Measurements from ENCODE around the gene GNAZ. TPM values are rescaled to one million over a fixed set of nuclear protein-coding genes. Genes with fewer than 3 reads are reported as not detected.

Gene GNAZ
- polyA plus RNA-seq, 1 donor (not counting 4 experiments of a cell fraction or from before 2014, with no cell fraction given): 0.03 TPM

- no peaks in the 10 kb centered on the region for H3K27me3 ChIP-seq (ENCODE audit: control insufficient read depth, extremely low read depth, insufficient read depth, low read length)
- H3K27ac ChIP-seq (ENCODE audit: control insufficient read depth, insufficient read depth, low read length): no peak overlapping the region
- no peak overlapping the region for H3K9ac ChIP-seq (ENCODE audit: control insufficient read depth, extremely low read depth, insufficient read depth, low read length)
- no peaks in the 10 kb centered on the region for H3K9me1 ChIP-seq (ENCODE audit: control insufficient read depth, extremely low read depth, insufficient read depth, low read length)
- dilution Hi-C loops (cut with MboI; ENCODE audit: extremely low pct_ligation_motif_present, low sequenced_read_pairs): no loop called here
- no peak overlapping the region for H2AFZ ChIP-seq (ENCODE audit: control insufficient read depth, low read length)
- no peak overlapping the region for H3K4me3 ChIP-seq (ENCODE audit: control insufficient read depth in 2 of 3, extremely low read depth in 1 of 3, insufficient read depth in 2 of 3, low read depth in 1 of 3, low read length in 3 of 3)
- no peaks in the 10 kb centered on the region for H3K9me3 ChIP-seq (ENCODE audit: control insufficient read depth, low read depth, low read length)
- no peaks in the 10 kb centered on the region for H3K36me3 ChIP-seq (ENCODE audit: control insufficient read depth in 2 of 2, extremely low read depth in 1 of 2, insufficient read depth in 2 of 2, low read length in 2 of 2)
- no peak for FAIRE-seq
- no peak for DNase-seq (ENCODE audit: low read depth, low spot score)
- H4K20me1 ChIP-seq (ENCODE audit: control insufficient read depth, extremely low read depth, insufficient read depth, low read length): no peaks in the 10 kb centered on the region
- H3K79me2 ChIP-seq (ENCODE audit: control insufficient read depth, insufficient read depth, low read length): no peaks in the 10 kb centered on the region
- no peaks in the 10 kb centered on the region for H3K4me1 ChIP-seq (ENCODE audit: control insufficient read depth, extremely low read depth, insufficient read depth, low read length)
- no peak overlapping the region for H3K4me2 ChIP-seq (ENCODE audit: control insufficient read depth, extremely low read depth, insufficient read depth, low read depth, low read length)
- TF ChIP-seq EZH2 (IDR thresholded peaks at IDR 0.05; ENCODE audit: low read length): no peak
- TF ChIP-seq, protein P1, sequence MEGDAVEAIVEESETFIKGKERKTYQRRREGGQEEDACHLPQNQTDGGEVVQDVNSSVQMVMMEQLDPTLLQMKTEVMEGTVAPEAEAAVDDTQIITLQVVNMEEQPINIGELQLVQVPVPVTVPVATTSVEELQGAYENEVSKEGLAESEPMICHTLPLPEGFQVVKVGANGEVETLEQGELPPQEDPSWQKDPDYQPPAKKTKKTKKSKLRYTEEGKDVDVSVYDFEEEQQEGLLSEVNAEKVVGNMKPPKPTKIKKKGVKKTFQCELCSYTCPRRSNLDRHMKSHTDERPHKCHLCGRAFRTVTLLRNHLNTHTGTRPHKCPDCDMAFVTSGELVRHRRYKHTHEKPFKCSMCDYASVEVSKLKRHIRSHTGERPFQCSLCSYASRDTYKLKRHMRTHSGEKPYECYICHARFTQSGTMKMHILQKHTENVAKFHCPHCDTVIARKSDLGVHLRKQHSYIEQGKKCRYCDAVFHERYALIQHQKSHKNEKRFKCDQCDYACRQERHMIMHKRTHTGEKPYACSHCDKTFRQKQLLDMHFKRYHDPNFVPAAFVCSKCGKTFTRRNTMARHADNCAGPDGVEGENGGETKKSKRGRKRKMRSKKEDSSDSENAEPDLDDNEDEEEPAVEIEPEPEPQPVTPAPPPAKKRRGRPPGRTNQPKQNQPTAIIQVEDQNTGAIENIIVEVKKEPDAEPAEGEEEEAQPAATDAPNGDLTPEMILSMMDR (optimal IDR thresholded peaks at IDR 0.05 in 1 of 3, IDR thresholded peaks at IDR 0.05 in 1 of 3, conservative IDR thresholded peaks at IDR 0.05 in 1 of 3; ENCODE audit: extremely low read depth in 1 of 3, insufficient read depth in 2 of 3, low read length in 3 of 3): no peak
Observed at GRCh38 chr22:23053912-23054530, 16.3 kb upstream of the GNAZ start.

- Histone ChIP-seq H4K20me1 (ENCODE audit: control insufficient read depth, extremely low read depth, insufficient read depth, low read length) (no peaks in the 10 kb centered on the region), H3K9me1 (ENCODE audit: control insufficient read depth, extremely low read depth, insufficient read depth, low read length) (no peaks in the 10 kb centered on the region), H2AFZ (ENCODE audit: control insufficient read depth, low read length) (no peak overlapping the region), H3K27ac (ENCODE audit: control insufficient read depth, insufficient read depth, low read length) (no peak overlapping the region), H3K4me2 (ENCODE audit: control insufficient read depth, extremely low read depth, insufficient read depth, low read depth, low read length) (no peak overlapping the region), H3K9ac (ENCODE audit: control insufficient read depth, extremely low read depth, insufficient read depth, low read length) (no peak overlapping the region), H3K9me3 (ENCODE audit: control insufficient read depth, low read depth, low read length) (no peaks in the 10 kb centered on the region), H3K4me1 (ENCODE audit: control insufficient read depth, extremely low read depth, insufficient read depth, low read length) (no peaks in the 10 kb centered on the region), H3K27me3 (ENCODE audit: control insufficient read depth, extremely low read depth, insufficient read depth, low read length) (no peaks in the 10 kb centered on the region), H3K36me3 (ENCODE audit: control insufficient read depth in 2 of 2, extremely low read depth in 1 of 2, insufficient read depth in 2 of 2, low read length in 2 of 2) (no peaks in the 10 kb centered on the region), H3K79me2 (ENCODE audit: control insufficient read depth, insufficient read depth, low read length) (no peaks in the 10 kb centered on the region), H3K4me3 (ENCODE audit: control insufficient read depth in 2 of 3, extremely low read depth in 1 of 3, insufficient read depth in 2 of 3, low read depth in 1 of 3, low read length in 3 of 3) (no peak overlapping the region)
- dilution Hi-C loops (cut with MboI; ENCODE audit: extremely low pct_ligation_motif_present, low sequenced_read_pairs): no loop called here
- FAIRE-seq (no peak), DNase-seq (ENCODE audit: low read depth, low spot score) (no peak)
- TF ChIP-seq EZH2 (IDR thresholded peaks at IDR 0.05; ENCODE audit: low read length): no peak
Observed at GRCh38 chr22:23054531-23055257, 15.6 kb upstream of the GNAZ start.

All from keratinocyte (primary cell).